ENCODE results near the gene GDAP1L1.
A peak's percentile ranks its signal among the peaks of the same experiment; 100 is the strongest.

GDAP1L1 gene

DNA sequence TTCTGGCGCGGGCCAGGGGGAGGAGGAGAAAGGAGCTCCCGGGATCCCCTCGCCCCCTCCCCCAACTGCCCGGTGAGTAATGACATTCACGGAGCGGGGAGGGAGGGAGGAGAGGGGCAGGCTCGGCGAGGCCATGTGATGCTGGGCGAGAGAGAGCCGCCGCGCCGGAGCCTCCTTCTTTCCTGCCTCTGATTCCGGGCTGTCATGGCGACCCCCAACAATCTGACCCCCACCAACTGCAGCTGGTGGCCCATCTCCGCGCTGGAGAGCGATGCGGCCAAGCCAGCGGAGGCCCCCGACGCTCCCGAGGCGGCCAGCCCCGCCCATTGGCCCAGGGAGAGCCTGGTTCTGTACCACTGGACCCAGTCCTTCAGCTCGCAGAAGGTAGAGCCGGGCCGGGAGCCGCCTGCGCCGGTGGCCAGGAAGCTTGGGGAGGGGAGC is at the start of gene GDAP1L1:
Gene GDAP1L1 (plus strand): TSS at position 178 of the 441 bp plus-strand sequence. CDS start 27 bp downstream, at position 205.
- DNase-seq: no peak

DNA sequence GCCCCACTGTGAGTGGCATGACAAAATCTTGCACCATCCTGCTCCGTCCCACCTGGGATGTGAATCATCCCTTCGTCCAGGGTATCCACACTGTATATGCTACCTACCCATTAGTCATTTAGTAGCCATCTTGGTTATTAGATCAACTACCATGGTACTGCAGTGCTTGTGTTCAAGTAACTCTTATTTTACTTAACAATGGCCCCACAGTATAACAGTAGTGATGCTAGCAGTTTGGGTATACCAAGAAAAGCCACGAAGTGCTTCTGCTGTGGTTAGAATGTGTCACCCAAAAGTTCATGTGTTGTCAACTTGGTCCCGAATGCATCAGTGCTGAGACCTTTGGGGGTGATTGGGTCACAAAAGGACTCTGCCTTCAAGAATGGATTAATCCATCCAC is 48.2 kb upstream of the GDAP1L1 start:
- DNase-seq: peak; percentile 72

DNA sequence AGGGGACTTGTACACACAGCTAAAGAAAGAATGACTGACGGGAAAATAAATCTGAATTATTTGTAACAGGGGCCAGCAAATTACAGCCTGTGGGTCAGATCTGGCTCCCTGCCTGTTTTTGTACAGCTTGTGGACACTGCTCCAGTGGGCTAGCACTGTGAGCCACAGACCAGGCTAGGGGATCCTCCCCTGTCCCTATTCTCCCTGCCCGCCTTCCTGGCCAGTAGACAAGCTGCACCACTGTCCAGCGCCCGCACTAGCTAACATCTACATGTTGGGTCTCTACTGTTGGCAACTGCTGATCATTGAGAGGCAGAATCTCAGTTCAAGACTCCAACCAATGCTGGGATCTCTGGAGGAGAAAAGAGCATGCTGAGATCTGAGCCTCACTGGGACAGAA is 47.2 kb upstream of the GDAP1L1 start:
- DNase-seq: no peak

DNA sequence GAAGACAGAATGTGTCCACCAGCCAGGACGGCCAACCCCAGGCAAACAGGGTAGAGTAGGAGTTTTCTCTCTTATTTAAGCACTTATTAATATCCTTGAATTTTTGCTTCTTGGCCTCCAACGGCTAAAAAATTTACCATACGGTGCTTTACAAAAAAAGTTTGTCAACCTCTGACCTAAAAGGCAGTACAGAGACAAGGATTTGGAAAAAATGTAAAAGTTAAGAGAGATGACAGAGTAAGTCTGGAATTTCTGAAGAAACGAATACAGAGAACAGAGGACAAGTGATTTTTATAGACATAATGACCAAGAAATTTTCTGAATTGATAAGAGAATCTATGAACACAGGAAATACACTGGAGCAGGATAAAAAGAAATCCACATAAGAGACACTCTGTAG is 46.7 kb upstream of the GDAP1L1 start:
- DNase-seq: no peak

DNA sequence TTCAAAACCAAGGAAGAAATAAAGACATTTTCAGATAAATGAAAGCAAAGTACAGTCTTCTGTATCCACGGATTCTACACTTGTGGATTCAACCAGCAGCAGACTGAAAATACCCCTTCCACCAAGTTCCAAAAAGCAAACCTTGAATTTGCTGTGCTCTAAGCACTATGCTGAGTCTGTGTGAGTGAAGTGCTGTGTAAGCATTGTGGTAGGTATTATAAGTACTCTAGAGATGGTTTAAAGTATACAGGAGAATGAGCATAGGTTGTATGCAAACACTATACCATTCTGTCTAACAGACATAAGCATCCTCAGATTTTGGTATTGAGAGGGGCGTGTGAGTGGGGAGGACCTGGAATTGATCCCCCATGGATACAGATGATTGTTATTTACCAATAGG is 46.1 kb upstream of the GDAP1L1 start:
- DNase-seq: no peak

DNA sequence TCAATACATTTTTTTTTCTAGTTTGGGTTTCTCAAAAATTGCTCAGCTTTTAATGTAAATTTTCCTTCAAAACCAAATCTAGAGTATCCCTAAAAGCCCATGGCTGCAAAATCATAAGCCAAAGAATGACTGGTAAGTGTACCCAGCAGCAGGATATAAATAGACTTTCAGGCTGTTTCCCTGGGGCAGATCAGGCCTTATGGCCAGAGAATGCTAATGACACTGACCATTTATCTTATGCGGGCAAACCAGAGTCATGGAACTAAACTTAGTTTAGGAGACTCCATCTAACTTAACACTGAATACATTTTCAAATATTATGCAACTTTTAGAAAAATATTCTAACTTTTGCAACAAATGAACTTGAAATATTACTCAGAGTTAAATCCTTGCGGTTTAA is 43.9 kb upstream of the GDAP1L1 start:
- DNase-seq: no peak

DNA sequence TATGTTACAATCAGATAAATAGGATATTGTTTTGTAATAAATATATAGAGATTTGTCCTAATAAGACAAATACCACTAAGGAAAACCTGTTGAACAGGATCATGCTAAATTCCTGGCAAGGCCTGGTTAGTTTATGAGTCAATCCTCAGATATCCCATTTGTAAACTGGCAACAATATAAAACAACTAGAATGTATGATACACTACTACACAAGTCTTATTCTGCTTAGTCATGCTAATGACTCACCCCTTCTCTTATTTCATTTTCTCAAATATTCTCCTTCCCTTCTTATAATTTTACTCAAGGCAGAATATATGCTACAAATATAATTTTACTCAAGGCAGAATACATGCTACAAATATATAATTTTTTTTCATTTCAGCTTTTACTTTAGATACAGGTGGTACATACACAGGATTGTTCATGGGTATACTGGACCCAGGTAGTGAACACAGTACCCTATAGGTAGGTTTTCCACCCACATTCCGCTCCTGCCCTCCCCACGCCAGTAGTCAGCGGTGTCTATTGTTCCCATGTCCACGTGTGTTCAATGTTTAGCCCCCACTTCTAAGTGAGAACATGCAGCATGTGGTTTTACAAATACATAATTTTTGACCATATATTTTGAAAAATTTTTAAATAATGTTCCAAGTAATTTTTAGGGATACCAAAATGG is 42.8 kb upstream of the GDAP1L1 start:
- DNase-seq: no peak

DNA sequence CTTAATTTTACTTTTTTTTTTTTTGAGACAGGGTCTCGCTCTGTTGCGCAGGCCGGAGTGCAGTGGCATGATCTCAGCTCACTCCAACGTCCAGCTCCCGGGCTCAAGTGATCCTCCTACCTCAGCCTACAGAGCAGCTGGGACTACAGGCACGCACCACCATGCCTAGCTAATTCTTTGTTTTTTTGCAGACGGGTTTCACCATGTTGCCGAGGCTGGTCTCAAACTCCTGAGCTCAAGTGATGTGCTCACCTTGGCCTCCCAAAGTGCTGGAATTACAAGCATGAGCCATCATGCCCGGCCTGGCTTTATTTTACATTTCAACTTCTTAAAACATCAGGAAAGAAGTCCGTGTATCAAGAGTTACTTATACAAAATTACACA is 42.3 kb upstream of the GDAP1L1 start:
- DNase-seq: no peak

DNA sequence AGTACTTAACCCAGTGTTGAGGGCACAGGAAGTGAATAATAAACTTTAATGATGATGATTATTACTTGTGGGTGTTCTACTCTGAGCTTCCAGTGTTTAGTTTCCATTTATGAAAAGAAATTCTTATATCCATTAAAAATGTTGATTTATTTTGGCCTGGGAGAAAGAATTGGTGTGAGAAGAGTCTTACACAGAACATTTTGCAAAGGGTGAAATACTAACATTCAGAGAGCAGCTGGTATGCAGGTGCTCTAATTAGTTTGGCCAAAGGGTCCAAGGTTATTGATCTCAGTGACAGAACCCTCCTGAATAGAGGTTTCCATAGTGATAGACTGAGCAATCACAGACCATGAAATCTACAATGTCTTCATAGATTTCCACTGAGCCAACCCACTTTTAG is 41.0 kb upstream of the GDAP1L1 start:
- no peak for DNase-seq

DNA sequence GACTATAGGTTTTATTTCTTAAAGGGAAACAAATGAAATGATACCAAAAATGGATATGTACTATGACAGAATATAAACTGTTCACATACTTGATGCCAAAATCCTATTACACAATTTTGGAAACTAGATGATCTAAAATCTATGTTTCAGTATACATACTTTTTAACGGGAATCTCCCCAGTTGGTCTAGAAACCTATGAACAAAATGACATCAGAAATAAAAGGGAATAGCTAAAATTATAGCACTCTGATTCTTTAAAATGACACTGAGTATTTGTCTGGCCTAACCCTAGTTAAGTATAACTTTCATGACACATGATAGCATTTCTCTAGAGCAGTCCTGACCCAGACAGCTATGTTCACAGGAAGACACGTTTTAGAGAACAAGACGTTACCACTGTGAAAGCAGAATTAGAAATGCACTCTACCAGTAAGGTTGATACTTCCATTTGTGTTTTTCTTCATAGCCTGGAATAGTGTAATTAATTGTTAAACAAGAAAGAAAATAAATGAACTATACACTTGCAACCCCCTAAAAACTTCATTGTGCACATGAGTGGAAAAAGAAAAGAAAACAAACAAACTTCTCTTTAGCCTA is 39.9 kb upstream of the GDAP1L1 start:
- no peak for DNase-seq

DNA sequence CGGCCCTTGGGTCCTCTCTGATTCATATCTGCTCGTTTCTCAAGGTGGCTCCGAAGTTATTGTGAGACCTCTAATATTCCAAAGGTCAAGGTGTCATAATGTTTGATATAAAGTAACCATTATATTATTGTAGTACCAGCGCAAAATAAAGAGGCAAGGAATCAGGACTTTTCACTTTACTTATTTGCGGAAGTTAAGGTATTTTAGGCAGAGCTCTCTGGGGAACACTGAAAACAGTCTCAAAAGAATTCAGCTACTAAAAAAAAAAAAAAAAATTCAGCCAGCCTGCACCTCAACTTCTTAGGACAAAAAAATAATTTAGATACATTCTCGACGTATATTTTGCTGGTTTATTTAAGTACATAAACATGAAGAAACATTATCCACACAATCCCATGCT is 38.9 kb upstream of the GDAP1L1 start:
- DNase-seq: no peak

DNA sequence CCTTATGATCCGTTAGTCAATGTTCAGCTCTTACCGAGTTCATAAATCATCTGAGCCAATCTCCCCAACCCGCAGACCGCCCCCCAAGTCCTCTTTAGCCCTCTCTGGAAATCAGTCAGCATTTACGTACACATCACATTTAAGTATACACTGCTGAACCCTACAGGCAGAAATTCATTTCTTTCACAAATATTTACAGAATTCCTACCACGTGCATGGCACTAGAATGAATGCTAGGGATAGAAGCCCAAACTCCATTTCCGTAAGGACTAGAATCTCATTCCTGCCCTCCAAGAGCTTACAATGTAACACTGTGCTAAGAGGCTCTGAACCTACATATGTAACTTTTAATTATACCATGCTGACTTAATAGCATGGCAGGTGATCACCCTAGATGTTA is 38.3 kb upstream of the GDAP1L1 start:
- no peak for DNase-seq

DNA sequence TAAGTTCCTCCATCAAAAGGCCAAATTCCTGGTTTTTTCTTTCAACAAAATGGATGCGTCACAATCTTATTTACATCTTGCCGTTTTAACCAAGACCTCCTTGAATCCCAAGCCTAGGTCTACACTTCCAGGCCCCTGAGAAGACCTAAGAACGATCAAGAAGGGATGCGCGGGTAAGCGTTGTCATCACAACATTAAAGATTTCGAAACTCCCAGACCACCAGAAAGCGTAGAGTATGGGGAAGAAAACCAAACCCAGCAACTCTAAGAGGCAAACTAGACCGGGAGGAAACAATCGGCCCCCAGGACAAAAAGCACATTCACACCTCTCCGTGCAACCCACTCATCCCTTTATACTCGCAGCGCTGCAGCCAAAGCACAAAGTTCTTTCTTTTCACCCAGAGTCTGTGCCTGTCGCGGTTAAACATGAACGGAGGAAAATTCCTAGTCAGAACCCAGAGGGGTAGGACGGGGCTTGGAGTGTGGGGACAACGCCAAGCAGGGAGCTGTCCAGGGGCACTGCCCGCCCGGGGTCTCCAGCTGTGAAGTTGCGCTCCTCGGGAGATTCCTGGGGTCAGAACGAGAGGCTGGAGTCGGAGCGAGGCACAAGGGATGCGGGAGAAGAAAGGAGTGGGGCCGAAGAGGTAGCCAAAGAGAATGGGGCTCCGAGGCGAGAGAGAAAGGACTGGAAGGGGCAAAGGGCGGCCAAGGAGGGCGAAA is 37.3 kb upstream of the GDAP1L1 start:
- DNase-seq: no peak

DNA sequence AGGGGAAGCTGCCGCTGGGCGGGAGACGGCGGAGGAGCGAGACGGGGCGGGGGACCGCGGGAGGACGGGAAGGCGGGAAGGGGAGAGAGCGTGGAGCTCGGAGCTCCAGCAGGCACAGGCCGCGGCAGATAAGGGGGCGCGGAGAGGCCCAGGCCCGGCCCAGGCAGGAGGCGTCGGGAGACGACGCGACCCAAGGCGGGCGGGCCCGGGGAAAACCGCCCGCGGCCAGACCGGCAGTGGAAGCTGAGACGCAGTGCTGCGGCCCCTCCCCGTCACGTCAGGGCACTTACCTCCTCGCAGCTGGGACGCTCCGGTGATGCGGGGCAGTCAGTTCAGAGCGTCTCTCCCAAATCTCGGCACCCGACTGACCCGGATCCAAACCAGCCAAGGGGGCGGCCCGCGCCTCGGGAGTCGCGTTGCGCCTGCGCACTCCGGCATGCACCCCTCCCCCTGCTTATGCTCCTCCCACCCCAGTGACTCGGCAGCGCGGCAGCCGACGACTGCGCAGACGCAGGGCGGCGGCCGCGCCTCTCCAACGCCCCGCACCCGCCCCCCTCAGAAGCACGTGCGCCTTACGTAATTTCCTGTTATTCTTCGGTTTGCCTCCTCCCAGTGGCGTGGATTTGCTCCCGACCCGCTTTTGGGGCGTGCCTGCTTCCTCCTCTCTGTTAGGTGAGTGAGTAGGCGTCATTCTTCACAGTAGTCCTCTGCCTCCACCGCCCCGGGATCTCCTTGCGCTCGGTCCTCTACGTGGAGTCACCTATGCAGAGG is 36.5 kb upstream of the GDAP1L1 start, which contains the start of gene OSER1:
Gene OSER1 (minus strand): TSS at position 366 of the 771 bp plus-strand sequence. CDS start 3,814 bp downstream, outside the sequence.
- DNase-seq: peak; percentile 98

DNA sequence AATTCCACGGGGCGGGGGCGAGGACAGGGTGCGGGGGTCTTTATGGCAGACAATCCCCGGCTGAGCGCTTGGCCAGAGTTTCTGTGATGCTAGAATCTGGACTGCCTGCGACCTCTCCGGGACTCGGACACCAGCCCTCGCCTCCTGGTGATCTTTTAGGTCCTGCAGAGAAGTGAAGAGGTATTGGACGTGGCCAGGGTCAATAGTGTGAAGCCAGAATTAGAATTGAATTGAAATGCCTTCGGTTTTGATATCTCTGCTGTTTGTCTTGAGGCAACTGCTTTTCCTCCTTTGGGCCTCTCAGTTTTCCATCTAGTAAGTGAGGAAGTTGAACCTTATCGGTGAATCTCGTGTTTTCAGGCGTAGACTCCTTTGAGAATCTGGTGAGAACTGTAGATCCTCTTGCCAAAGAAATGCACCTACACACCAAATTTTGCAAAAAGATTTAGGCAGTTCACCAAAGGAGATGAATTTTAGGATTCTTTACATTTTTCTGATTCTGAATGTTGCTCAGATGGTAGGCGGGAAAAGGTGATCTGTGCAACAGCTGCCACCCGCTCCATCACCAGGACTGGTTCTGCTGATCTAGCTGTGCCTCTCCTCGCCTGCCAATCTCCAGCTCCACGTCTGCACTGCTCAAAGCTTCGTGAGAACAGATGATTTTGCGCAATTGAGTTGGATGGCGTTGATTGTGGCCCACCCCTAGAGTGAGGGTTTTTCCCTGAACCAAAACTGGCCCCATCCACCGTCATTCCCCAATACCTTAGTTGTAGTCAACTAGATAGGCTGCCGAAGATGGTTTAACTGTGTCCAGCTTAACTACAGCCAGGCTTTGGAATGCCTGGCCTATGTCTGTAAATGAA is 35.7 kb upstream of the GDAP1L1 start:
- no peak for DNase-seq

DNA sequence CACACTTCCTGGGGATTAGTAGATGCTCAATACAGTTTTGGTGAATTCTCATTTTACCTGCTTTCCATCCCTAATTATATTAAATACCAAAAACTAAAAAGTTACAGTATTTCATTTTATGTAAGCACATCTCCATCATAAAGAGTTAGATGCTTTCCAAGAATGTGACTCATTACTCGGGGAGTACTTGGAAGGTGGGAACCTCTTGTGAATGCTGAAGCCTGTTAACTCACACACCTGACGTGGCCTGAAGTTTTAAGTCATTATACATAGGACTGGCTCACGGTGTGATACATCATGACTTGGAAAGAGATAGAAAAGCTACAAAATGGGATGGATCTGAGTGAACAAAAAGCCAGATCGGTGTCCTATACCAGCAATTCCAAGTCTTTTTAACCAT is 34.3 kb upstream of the GDAP1L1 start:
- DNase-seq: no peak

DNA sequence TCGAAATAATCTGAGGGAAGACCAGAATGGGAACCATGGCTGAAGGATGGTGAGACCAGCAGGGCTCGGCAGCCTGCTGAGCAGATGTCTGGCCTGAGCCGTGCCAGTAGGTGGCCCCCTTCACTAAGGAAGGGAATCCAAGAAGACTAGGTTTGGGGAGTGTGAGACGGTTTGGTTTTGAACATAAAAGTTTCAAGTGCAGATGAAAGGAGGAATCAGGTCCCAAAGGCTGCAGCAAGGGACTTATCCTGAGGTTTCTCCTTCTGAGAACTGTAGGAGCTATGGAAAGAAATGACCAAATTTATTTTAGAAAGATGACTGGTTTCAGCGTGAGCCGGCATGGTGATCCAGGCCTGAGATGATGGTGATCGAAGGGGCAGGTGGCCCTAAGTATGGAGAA is 32.0 kb upstream of the GDAP1L1 start:
- DNase-seq: peak; percentile 75

DNA sequence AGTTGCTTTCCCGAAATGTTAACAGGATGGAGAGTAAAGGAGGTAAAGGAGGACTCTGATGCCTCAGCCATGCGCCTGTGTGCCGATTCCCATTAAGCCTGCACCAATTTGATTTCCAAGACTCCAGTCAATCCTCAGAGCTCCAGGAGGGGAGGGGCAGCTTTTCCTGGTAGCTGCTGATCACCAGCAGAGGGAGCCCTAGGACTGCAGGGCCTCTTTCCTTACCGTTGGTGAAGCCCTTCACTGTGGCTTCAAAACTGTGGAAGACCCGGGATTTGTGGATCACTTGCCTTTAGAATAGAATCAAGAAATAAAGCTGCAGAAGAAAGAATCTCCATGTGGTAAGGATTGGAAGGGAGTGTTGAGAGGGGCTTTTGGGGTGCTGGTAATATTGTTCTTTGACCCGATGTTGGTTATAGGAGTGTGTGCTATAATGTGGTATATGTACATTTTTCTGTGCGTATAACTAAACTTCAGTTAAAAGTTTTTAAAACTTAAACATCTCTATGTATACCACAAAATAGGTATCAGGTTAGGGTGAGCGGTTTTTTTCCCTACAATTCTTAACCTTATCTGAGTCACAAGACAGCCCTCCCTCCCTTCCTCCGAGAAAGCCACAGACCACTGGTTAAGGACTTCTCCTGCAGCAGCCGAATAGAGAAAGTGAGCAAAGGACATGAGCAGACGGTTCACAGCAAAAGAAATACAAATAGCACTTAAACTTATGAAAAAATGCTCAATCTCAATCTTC is 29.6 kb upstream of the GDAP1L1 start:
- DNase-seq: peak; percentile 71

DNA sequence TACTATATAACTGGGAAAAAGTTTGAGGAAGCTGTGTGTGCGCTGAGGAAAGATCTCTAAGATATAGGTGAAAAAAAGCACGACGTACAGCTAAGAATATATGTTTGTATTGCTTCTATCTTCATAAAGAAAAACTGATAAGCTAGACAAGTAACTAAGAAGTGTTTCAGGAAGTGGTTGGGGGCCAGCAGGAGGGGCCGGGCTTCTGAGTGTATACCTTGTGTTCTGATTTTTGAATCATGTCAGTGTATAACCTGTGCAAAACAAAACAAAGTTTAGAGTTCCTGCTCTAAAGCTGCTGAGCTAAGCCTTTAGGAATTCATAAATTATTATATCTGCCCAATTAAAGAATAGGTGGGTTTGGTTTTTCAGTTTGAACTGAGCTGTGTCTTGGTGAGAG is 28.7 kb upstream of the GDAP1L1 start:
- peak; percentile 40 for DNase-seq

DNA sequence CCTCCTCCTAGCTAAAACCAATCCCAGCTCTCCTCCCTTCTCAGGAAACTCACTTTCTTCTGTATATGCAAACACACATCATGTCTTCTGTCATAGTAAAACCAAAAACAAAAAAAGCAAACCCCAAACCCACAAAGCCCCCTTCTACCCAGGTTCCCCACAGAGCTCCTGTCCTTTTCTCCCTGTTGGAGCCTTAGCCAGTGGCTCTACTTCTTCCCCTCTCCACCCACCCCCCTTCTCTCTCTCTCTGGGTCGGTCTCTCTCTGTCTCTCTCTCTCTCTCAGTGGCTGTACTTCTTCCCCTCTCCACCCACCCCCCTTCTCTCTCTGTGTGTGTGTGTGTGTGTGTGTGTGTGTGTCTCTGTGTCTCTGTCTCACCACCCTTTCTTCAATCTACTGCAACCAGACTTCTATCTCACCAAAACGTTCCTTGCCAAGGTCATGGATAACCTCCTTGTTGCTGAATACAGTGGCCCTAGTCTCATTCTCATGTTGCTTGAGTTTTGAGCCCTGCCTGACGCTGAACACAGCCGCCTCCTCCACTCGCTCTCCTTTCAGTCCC is 27.9 kb upstream of the GDAP1L1 start:
- no peak for DNase-seq

DNA sequence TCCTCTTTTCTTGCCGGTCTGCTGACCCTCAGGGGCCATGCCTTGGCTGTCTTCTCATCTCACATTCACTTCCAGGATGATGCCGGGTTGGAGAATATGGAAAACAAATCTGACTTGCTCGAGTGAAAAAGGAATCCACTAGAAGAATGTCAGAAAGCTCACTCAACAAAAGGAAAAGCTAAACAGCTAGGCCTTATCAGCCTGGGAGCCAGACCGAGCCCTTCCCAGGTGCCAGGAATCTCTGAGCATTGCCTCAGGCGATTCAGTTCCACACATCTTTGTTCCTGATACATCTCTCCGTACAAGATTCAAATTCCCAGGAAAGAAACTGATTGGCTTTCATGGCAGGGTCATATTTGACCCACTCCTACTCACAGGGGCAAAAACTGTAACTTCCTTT is 27.3 kb upstream of the GDAP1L1 start:
- DNase-seq: no peak
